ENCODE results near the gene ZIC2. TPM values are rescaled to one million over a fixed set of nuclear protein-coding genes. Genes with fewer than 3 reads are reported as not detected.

ZIC2 gene
- total RNA-seq (not detected), polyA plus RNA-seq (not detected)
- long read RNA-seq, donor 1, result 0 reads
- long read RNA-seq, donor 2, result 0 reads

- intact Hi-C loops (cut with DNase I; ENCODE audit: low total_unique reads), result no loop called here
- no peak within 1 kb of the TSS for H3K27ac ChIP-seq
- 1 to 5% (median 2%) methylated on average over 4 to 41 of the region's 41 CpGs for WGBS, 5 donors
- H3K27me3 ChIP-seq (replicated peaks in 1 of 7), result peaks cover 48 to 100% (median 98%) of the 10 kb centered on the region in 7 donors
- H3K4me3 ChIP-seq, result peak within 1 kb of the TSS; percentile 30 to 73 (median 48)
- no peak for TF ChIP-seq CTCF (IDR thresholded peaks at IDR 0.05 in 8 of 11, conservative IDR thresholded peaks at IDR 0.05 in 3 of 11)
- no peaks in the 10 kb centered on the region for H3K36me3 ChIP-seq
- DNase-seq, result peak; percentile 65
- H3K9me3 ChIP-seq, result peaks cover 0 to 41% (median 3%) of the 10 kb centered on the region in 8 donors
- peaks cover 17 to 73% (median 59%) of the 10 kb centered on the region in 6 donors for H3K4me1 ChIP-seq
These were observed at the start of gene ZIC2 for GRCh38 chr13:99981735-99982035. ZIC2 (plus strand) TSS chr13:99981784; CDS start chr13:99982065, 281 bp downstream.

DNA sequence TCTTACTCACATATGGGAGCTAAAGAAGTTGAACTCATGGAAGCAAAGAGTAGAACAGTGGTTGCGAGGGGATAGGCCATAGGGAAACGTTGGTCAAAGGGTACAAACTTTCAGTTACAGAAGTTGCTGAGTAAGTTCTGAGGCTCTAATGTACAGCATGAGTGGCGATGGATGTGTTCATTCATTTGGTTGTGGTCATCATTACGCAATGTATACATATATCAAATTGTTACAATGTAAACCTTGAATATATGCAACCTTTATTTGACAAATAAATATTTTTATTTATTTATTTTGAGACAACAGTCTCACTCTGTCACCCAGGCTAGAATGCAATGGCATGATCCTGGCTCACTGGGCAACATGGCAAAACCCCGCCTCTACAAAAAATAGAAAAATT lies 48.7 kb upstream of the ZIC2 start:
- Histone ChIP-seq H3K9me3 (peaks cover 0 to 4% (median 0%) of the 10 kb centered on the region in 8 donors), H3K27ac (no peak overlapping the region), H3K4me3 (no peak overlapping the region), H3K36me3 (no peaks in the 10 kb centered on the region), H3K27me3 (replicated peaks in 1 of 7) (peaks cover 0 to 68% (median 0%) of the 10 kb centered on the region in 7 donors), H3K4me1 (no peaks in the 10 kb centered on the region)
- TF ChIP-seq CTCF (IDR thresholded peaks at IDR 0.05 in 8 of 11, conservative IDR thresholded peaks at IDR 0.05 in 3 of 11), result no peak
- no peak for TF ChIP-seq POLR2A (IDR thresholded peaks at IDR 0.05)
- no peak for TF ChIP-seq POLR2AphosphoS5 (IDR thresholded peaks at IDR 0.05)
- DNase-seq, result no peak
- 63 to 83% (median 77%) methylated on average over 5 of the region's 5 CpGs for WGBS, 5 donors
- intact Hi-C loops (cut with DNase I; ENCODE audit: low total_unique reads), result no loop called here

DNA sequence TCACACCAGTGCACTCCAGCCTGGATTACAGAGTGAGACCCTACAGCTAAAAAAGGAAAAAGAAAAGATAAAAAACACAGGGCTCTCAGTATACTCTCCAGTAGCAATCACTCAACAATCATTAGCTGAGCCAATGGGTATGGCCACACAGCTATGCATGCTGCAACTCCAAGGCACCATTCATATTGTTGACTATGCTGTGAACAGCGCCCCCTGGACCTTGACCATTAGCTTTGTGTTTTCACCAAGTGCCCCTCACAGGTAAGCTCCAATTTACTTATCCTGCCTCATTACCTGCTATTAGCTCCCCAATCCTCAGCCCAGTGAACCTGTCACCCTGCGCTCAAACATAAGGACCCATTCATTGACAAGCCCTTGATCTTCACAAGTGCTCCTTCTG lies 45.8 kb upstream of the ZIC2 start:
- Histone ChIP-seq H3K27ac (no peak overlapping the region), H3K4me3 (no peak overlapping the region), H3K9me3 (peaks cover 0 to 4% (median 0%) of the 10 kb centered on the region in 8 donors), H3K27me3 (replicated peaks in 1 of 7) (peaks cover 0 to 66% (median 0%) of the 10 kb centered on the region in 7 donors), H3K4me1 (no peaks in the 10 kb centered on the region), H3K36me3 (no peaks in the 10 kb centered on the region)
- WGBS, 5 donors, result 50 to 90% (median 88%) methylated on average over 2 of the region's 2 CpGs
- intact Hi-C loops (cut with DNase I; ENCODE audit: low total_unique reads), result no loop called here
- TF ChIP-seq POLR2A (IDR thresholded peaks at IDR 0.05) (no peak), POLR2AphosphoS5 (IDR thresholded peaks at IDR 0.05) (no peak), CTCF (IDR thresholded peaks at IDR 0.05 in 8 of 11, conservative IDR thresholded peaks at IDR 0.05 in 3 of 11) (no peak)
- no peak for DNase-seq

DNA sequence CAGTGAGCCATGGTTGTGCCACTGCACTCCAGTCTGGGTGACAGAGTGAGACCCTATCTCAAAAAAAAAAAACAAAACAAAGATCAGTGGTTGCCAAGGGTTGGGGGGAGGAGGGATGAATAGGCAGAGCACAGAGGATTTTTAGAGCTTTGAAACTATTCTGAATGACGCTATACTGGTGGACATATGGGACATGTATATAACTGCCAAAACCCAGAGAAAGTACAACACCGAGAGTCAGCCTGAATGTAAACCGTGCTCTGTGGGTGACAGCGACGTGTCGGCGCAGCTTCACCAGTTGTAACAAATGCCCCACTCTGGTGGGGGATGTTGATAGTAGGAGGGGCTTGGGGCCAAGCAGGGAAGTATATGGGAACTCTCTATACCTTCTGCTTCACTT lies 42.9 kb upstream of the ZIC2 start:
- DNase-seq, result no peak
- H3K9me3 ChIP-seq, result peaks cover 0 to 2% (median 0%) of the 10 kb centered on the region in 8 donors
- H3K27me3 ChIP-seq (replicated peaks in 1 of 7), result peaks cover 0 to 71% (median 0%) of the 10 kb centered on the region in 7 donors
- WGBS, 5 donors, result 71 to 88% (median 82%) methylated on average over 7 of the region's 7 CpGs
- H3K36me3 ChIP-seq, result no peaks in the 10 kb centered on the region
- intact Hi-C loops (cut with DNase I; ENCODE audit: low total_unique reads), result no loop called here
- TF ChIP-seq POLR2A (IDR thresholded peaks at IDR 0.05) (no peak), CTCF (IDR thresholded peaks at IDR 0.05 in 8 of 11, conservative IDR thresholded peaks at IDR 0.05 in 3 of 11) (no peak), POLR2AphosphoS5 (IDR thresholded peaks at IDR 0.05) (no peak)
- no peaks in the 10 kb centered on the region for H3K4me1 ChIP-seq
- no peak overlapping the region for H3K4me3 ChIP-seq
- no peak overlapping the region for H3K27ac ChIP-seq
